HG02938 (cell line): ENCODE data around the gene ELF1.
"Not testable (repeated sequence)": the region's sequence is repeated elsewhere in the genome, so short reads cannot be mapped to it uniquely, and the experiment has no call there.

Source experiments
- ATAC-seq: cut with Tn5 transposase; IDR thresholded peaks from one replicate; pipeline ENCODE4 v1.9.1; 2021; ENCODE audit warnings: mild to moderate bottlenecking, moderate library complexity; ENCODE audit not compliant: unreplicated experiment

The ELF1 gene

GRCh38 chr13:41042419-41042818, 23.3 kb upstream of the ELF1 start:
- not testable (repeated sequence) for ATAC-seq

DNA sequence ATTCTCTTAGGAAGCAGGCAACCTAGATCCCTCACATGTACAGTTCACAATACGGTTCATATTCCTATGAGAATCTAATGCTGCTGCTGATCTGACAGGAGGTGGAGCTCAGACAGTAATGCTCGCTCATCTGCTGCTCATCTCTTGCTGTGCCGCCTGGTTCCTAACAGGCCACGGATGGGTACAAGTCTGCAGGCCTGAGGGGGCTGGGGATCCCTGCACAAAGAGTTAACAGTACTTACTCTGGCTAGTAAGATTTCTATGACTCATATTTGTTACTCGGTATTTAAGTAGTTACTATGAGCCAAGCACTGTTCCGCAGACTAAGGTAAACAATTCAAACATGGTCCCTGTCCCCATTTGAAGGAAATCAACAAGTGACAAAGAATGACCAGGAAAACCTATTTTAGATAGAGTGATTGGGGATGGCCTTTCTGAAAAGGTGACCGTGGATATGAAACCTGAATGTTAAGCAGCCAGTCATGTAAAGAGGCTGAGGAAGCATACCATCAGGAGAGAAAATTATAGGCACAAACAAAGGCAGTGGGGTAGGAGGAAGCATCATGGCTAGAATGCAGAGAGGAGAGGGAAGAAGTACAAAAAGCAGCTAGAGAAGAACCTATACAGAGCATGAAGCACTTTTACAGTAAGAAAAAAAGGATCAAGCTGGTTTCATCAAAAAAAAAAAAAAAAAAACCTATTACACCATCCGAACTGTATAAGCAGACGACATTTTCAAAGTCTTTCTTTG, 21.6 kb upstream of the ELF1 start:
- no peak for ATAC-seq

- no peak for ATAC-seq
These were observed 20.6 kb upstream of the ELF1 start for GRCh38 chr13:41039746-41040145.

DNA sequence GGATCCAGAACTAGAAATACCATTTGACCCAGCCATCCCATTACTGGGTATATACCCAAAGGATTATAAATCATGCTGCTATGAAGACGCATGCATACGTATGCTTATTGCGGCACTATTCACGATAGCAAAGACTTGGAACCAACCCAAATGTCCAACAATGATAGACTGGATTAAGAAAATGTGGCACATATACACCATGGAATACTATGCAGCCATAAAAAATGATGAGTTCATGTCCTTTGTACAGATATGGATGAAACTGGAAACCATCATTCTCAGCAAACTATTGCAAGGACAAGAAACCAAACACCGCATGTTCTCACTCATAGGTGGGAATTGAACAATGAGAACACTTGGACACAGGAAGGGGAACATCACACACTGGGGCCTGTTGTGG, 17.4 kb upstream of the ELF1 start:
- not testable (repeated sequence) for ATAC-seq

DNA sequence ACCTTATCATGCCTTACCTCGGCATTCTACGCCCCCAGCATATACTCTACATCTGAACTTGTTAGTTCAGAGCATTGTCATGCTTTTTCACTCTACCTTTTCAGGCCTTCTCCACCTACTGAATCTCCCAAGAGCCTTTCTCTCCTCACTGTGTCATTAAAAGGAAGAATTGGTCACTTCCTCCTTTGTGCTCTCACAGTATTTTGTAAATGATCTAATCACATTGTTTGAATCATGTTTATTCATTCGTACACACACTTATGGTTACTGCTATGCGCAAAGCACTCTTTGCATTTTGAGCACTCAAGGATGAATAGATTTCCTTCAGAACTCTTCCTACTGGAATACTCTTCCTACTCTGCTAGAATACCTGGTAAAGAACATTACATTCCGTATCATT, 15.8 kb upstream of the ELF1 start:
- ATAC-seq: no peak

GRCh38 chr13:41034382-41034781, 15.3 kb upstream of the ELF1 start:
- no peak for ATAC-seq

GRCh38 chr13:41032691-41033376, 13.7 kb upstream of the ELF1 start:
- no peak for ATAC-seq

GRCh38 chr13:41029629-41030028, 10.5 kb upstream of the ELF1 start:
- ATAC-seq: no peak

GRCh38 chr13:41028051-41028450, 8.9 kb upstream of the ELF1 start:
- no peak for ATAC-seq

DNA sequence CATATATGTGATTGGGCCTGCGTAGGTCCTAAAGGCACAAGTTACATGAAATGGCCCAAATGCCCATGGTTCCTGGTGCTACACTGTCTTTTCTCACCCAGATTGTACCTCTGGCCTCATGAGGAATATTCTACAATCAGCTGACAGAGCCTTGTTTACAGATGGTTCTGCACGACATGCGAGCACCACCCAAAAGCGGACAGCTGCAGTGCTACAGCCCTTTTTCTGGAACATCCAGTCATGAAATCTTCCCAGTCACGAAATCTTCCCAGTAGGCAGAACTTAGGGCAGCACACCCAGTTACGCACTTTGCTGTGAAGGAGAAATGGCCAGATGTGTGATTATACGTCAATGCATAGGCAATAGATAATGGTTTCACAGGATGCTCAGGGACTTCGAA, 7.7 kb upstream of the ELF1 start:
- no peak for ATAC-seq

- no peak for ATAC-seq
These were observed 6.4 kb upstream of the ELF1 start for GRCh38 chr13:41025518-41025917.

DNA sequence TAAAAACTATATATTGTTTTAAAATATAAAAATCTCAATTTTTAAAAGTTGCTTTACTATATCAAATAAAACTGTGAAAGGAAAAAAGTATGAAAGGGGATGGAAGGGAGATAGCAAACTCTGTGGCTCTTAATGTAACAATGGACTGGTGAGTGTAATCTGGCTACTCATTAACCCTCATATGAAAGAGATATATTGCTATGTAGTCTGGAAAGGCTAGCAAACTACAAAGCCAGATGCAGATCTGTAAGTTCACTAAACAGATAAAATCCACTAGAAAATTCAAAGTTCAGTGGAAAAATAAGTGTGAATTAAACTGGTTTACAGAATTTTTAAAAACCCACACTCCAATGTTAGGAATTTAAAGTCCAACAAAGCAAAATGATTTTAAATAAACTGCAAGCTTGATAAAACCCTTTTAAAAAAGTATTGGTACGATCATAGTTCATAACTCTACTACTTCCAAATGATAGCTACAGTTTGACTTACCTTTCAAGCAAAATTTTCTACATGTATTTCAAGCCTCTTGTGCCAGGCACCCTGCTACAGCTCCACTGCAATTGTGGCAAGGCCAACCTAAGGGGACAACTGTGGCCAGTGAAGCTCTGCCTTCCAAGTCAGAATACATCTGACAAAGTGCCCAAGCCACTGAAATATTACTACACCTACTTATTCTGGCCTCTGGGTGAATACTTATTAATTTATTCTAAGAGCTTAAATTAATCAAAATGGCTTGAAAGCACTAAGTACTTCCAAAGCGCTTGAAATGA, 647 bp upstream of the ELF1 start:
- peak; percentile 46 for ATAC-seq

DNA sequence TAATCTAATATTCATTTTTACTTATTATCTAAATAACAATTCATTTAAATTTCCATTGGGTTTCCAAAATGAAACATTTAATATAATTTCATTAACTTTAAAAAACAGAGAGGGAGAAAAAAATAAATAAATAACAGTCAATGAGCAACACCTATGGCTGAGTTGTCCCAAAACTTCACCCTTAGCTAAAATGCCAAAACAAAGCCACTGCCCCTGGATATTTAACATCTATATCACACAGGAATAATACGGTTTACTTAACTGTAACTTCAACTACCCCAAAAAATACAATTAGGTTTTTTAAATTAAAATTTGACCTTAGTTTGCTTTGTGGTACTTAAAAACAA, 541 bp downstream of the ELF1 start:
- ATAC-seq: no peak

GRCh38 chr13:41017817-41018601, 1.1 kb downstream of the ELF1 start:
- ATAC-seq: no peak

DNA sequence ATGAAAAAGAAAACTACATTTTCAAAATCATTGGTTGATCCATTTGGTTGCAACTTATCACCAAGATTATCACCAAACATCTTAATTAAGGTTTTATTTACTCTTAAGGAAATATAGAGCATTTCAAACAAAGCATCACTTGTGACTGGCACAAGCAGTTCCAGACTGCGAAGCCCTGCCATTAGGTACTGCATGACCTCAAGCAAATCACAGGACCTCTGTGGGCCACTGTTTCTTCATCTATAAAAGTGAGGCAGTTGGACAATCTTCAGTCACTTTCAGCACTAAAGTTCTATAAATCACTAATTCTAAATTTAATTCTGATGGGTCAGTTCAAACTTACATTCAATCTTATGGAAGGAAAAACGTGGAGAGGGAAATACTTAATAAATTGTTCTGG, 2.0 kb downstream of the ELF1 start:
- no peak for ATAC-seq

- ATAC-seq: no peak
These were observed 3.2 kb downstream of the ELF1 start for GRCh38 chr13:41015920-41016319.

DNA sequence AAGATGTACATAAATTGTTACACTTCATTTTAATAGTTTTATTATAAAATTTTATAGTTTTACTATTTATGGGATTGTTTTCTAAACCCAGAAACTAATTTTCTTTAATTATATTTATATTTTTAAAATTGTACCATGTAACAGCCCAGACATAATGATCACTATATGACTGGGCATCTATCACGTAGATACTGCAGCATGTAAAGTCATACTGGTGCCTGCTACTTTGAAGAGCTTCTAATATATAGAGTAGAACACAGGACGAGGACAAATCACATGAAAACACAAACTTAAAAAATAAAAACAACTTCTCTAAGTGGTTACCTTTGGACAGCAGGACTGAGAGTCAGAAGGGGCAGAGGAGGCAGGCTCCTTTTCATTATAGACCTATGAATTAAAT, 5.3 kb downstream of the ELF1 start:
- no peak for ATAC-seq

DNA sequence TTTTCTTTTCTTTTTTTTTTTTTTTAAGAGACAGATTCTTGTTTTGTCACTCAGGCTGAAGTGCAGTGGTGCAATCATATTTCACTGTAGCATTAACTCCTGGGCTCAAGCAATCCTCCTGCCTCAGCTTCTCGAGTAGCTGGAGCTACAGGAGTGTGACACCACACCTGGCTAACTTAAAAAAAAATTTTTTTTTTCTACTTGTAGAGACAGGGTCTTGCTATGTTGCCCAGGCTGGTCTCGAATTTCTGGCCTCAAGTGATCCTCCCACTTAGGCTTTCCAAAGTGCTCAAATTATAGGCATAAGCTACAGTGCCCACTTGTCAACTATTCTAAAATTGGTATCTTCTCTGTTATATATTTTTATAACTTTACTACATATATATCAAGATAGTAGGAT, 6.6 kb downstream of the ELF1 start:
- no peak for ATAC-seq

DNA sequence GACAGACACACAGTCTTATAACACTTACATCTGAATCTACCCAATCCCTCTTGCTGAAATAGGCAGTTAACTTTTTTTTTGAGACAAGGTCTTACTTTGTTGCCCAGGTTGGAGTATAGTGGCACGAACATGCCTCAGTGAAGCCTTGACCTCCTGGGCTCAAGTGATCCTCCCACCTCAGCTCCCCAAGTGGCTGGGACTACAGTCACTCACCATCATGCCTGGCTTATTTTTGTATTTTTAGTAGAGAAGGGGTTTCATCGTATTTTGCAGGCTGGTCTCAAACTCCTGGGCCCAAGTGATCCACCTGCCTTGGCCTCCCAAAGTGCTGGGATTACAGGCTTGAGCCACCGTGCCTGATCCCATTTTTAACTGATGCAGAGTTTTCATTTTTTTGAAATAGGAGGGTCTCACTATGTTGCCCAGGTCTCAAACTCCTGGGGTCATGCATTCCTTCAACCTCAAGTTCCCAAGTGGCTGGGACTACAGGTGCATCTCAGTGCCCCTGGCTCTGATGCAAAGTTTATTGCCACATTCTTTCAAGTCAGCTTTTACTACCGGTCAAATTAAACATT, 7.6 kb downstream of the ELF1 start:
- no peak for ATAC-seq

GRCh38 chr13:41008349-41008980, 10.7 kb downstream of the ELF1 start:
- ATAC-seq: no peak
